Stimulated activated naive B cell treated with anti-CD40 and anti-IgM and Interleukin-4, amounts not matched to agents 10 μg/mL and 1 μg/mL and 100 μg/mL, for 72 hours (primary cell): Measurements from ENCODE around the gene UNC119.

Experiments
- ATAC-seq, 2 donors: fragments of 150-1000 bp; cut with Tn5 transposase; replicated peaks; 2 replicates each; pipeline ENCODE4 v1.10.0; 2021; ENCODE audit warnings: moderate library complexity in 1 of 2
- DNase-seq: peaks from one replicate; pipeline ENCODE4 v3.0.0; 2021
- H3K27ac Mint-ChIP-seq: one replicate; pipeline ENCODE4 v1.8.0; 2022; ENCODE audit warnings: mild to moderate bottlenecking, mixed read lengths
- H3K27me3 Mint-ChIP-seq, 2 donors: one replicate each; pipeline ENCODE4 v1.8.0; 2022; ENCODE audit warnings: mixed read lengths in 2 of 2
- H3K36me3 Mint-ChIP-seq, 2 donors: one replicate each; pipeline ENCODE4 v1.8.0; 2022; ENCODE audit warnings: mixed read lengths in 2 of 2, mild to moderate bottlenecking in 1 of 2
- H3K4me1 Mint-ChIP-seq, 2 donors: one replicate each; pipeline ENCODE4 v1.8.0; 2022; ENCODE audit warnings: mixed read lengths in 2 of 2, mild to moderate bottlenecking in 1 of 2
- H3K4me3 Mint-ChIP-seq, 2 donors: one replicate each; pipeline ENCODE4 v1.8.0; 2022; ENCODE audit warnings: mild to moderate bottlenecking in 2 of 2, mixed read lengths in 2 of 2, moderate library complexity in 1 of 2
- H3K9me3 Mint-ChIP-seq, 2 donors: one replicate each; pipeline ENCODE4 v1.8.0; 2022; ENCODE audit warnings: mixed read lengths in 2 of 2, mild to moderate bottlenecking in 1 of 2

The UNC119 gene

DNA sequence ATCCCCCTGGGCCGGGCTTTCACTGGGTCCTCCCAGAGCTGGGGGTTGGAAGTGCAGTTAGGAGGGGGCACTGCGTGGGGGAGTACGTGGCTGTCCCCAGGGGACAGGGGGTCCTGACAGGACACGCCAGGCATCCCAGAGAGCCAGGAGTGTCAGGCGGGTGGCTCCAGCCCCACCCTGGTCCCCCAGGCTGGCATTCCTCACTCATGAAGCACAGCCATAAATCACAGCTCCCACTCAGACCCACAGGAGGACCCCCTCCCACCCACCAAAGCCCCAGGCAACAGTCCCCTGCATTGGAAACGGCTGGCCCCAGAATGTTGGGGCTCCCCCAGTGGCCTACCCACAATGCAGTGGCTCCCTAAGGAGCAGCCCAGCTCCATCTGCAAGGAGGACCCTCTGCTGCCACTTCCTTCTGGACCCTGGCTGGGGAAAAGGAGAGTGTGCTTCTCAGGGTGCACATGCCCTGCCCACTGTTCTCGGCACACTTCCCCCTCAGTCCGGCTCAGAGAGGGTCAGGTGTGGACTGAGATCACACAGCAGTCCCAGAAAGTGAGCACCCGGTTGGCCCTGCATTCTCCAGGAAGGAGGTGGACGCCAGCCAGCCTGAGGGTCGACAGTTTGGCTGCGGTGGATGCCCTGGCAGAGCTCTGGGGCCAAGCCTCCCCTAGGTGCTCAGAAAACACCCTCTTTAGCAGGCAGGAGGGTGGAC, 53.6 kb downstream of the UNC119 start:
- ATAC-seq, result no peak
- Mint-ChIP-seq H3K4me1 (peaks cover 19 to 31% of the 10 kb centered on the region in 2 donors), H3K27me3 (peaks cover 3 to 10% of the 10 kb centered on the region in 2 donors), H3K4me3 (no peak overlapping the region), H3K9me3 (no peaks in the 10 kb centered on the region), H3K27ac (no peak overlapping the region), H3K36me3 (no peaks in the 10 kb centered on the region)
- DNase-seq, result no peak

DNA sequence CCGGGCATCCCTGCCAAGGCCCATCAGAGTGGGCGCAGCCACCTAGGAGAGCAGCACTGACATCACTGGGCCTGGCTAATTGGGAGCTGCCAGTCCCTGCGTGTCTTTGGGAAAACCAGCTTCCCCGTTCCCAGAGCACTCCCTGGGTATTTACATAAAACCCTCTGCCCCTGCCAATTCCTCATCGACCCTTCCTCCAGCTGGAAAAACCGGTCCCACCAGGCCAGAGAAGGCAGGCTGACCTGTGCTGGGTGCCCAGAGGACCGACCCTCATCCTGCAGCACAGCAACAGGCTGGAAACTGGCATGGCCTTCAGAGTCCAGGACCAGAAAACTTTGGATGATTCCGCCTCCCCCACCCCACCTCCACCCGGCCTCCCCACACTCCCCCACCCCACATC, 54.5 kb downstream of the UNC119 start:
- no peak for ATAC-seq

More for the DNA sequence above, 54.5 kb downstream of the UNC119 start:
- Mint-ChIP-seq H3K27ac (no peak overlapping the region), H3K4me1 (peaks cover 22 to 38% of the 10 kb centered on the region in 2 donors), H3K36me3 (no peaks in the 10 kb centered on the region), H3K9me3 (no peaks in the 10 kb centered on the region), H3K4me3 (no peak overlapping the region), H3K27me3 (peaks cover 3 to 10% of the 10 kb centered on the region in 2 donors)
- no peak for DNase-seq
